ENCODE results near the gene PDK2.

PDK2 gene

DNA sequence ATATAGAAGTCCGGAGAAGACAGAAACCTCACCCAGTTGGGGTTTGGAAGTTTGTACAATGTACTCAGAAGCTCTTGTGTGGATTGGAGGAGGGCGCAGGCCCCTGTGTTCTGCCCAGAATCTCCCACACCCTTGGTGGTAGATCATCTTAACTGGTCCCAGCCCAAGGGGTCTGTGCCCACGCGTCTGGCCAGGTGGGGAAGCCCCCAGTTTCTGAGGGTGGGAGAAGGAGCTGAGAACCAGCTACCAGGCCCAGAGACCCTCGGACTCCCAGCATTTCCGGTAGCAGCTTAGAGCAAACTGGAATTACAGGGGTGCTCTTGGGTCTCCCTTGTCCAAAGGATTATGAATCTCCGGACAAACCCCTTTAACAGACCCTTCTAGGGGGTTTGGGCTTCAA is 57.6 kb downstream of the PDK2 start:
- no peak for DNase-seq

DNA sequence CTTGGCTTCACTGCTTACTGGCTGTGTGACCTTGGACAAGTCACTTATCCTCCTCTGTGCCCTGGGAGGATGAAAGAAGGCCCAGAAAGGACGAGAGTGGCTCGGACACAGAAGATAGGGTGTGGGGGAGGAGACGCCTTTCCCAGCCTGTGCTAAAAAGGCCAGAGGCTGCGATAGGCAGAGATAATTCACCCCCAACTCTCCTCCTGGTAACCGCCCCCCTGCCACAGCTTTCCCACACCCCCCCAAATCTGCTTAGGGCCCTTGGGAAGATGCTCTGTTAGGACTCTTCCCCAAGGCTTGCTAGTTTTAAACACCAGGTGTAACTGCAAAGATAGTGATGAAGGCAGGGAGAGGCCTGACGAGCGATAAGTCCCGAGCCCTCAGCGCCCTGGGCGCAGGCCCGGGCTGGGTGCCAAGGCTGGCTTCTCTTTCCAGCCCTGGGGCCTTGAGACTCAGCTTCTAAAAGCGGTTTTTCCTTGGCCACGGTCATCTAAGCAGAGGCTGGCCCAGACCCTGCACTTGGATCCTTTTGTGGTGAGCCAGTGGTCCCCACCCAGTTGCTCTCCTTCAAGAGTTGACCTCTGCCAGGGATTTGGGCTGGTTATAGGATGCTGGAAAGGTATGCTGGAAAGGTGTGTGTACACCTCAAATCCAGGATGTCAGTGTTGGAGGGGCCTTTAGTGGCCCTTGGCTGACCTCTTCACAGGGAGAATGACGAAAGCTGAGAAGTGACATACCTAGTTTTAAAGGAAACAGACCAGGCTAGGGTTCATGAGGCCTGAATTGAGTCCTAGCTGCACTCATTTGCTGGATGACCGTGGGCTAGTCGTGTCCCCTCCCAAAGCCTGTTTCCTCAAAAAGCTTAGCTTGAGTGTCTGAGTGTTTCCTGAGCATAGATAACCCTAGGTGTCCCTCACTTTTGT is 58.8 kb downstream of the PDK2 start:
- DNase-seq = peak in 2 of 3 donors; percentile 38 to 52

DNA sequence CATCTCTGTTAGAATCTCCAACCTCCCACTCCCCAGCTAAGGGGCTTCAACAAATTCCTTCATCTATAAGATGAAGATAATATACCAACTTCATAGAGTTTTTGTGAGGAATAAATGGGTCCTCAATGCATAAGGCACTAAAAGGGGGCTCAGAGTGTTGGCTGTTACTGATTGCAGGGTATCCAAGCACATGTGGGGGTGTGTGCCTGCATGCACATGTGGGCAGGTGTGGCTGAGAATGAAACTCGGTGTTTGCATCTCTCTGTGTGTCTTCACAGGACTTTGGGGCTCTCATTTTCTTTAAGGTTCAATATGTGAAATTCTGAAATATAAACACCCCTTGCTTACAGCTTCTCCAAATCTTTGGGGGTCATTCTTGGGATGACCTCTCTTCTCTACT is 59.5 kb downstream of the PDK2 start:
- DNase-seq = no peak

DNA sequence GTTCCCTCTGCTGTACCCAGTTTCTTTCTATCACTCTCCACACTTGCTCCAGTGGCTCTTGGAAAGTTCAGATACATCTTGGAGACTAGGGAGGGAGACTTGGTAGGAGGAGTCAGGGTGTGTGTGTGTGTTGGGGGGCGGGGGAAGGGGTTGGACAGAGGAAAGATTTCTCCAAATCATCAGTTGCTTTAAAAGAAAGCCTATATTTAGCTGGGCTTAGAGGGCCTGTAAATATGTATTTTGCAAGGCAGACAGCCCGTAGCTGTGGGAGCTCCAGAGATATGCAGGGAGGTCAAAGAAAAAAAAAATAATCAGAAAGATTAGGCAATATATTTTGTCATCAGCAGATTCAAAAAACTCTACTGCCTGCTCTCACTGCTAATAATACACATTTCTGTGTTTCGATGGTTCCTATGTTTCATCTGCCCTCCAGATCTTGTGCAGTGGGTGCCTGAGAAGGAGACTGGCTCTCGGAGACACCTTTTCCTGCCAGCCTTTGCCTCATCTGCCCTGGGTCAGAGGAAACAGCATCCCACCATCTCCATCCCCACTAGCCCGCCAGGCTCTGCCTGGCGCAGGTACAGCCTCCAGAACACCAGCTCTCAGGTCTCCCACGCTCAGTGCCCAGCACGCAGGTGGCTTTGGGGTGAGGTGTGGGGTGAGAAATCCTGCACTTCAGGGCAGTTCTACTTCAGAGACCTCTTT is 60.1 kb downstream of the PDK2 start:
- DNase-seq = peak in 1 of 3 donors; percentile 44

DNA sequence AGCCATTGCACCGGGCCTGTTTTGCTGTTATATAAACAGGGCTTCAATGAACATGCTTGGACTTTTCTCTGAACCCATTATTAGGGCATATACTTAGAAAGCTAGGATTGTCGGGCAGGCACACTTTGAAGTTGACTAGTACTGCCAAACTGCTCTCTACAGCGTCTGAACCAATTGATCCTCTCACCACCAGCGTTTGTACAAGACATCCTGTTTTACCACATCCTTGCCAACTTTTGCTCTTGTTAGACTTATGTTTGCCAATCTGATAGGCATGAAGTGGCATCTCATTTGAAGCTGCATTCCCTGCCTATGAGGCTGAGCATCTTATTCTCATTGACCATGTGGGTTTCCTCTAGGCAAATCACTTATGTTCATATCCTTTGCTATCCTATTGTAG is 62.7 kb downstream of the PDK2 start:
- DNase-seq = no peak

DNA sequence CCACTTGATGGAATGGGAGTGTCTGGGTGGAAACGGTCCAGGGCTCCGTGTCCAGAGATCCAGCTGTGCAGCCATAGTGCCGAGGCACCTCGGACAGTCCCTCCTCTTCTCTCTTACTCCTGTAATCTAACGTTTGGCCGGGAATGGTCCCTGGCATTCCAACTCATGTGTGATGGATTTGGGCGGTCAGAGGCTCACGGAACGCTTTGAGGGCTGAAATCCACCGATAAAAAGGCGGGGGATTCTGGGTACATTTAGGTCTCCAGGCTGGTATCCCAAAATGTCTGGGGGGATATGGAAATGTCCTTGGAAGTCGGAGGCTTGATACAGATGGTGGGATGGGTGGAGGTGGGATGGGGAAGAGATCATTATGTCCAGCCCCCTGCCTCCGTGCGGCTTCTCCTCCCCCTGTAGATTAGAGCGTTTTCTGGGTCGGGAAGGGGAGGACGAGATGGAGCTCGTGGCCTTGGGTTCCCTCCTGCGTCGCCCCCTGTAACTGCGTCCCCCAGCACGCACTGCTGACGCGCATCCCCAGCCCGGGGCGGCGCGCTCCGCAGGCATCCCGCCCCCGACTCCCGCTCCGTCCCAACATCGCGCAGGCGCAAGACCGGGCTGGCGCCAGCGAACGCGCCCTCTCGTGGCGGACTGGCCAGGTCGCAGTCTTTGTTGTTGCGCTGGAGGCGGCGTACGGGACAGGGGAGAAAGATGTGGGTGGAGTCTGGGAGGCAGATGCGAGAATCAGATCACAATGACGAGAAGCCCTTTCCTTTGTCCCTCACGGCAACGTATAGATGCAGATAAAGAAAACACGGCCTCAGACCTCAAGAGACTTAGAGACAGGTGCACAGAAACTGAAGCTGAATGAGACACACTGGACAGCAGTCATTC is 66.1 kb downstream of the PDK2 start:
- peak; percentile 92 to 96 (median 96) for DNase-seq

Measured in suppressor macrophage treated with lipopolysaccharide for 1 hour (primary cell).